PC-3 (cell line): ENCODE results near the gene CCNY. TPM values are rescaled to one million over a fixed set of nuclear protein-coding genes. Genes with fewer than 3 reads are reported as not detected.
A peak's percentile ranks its signal among the peaks of the same experiment; 100 is the strongest.

Experiments used
- ATAC-seq: fragments of 200-7000 bp; cut with Tn5 transposase; 2 replicates; pipeline ENCODE4 v1.9.1; 2020; ENCODE audit warnings: mild to moderate bottlenecking, moderate library complexity
- BruUV-seq: library from RNA; stranded (reverse); fragments of 400-500 nt; replicated peaks from 2 replicates; lab custom pipeline; 2021; lab: Mats Ljungman, UMichigan
- CTCF ChIA-PET: fragments of 300-600 bp; sonication (Branson Sonifier 250); formaldehyde crosslinking; loops from one replicate; lab custom pipeline; 2022; ENCODE audit warnings: antibody characterized with exemption; lab: Charles Lee
- POLR2A ChIA-PET: fragments of 300-600 bp; sonication (Branson Sonifier 250); formaldehyde crosslinking; loops from one replicate; lab custom pipeline; 2022; ENCODE audit warnings: antibody characterized with exemption; ENCODE audit not compliant: unreplicated experiment; lab: Charles Lee
- DNase-seq: peaks from one replicate; pipeline ENCODE4 v3.0.0-alpha.2; 2015
- H2AFZ ChIP-seq: fragments of 300-600 bp; sonication (generic); 2 replicates; pipeline ENCODE4 v1.6.0; 2016; ENCODE audit warnings: antibody characterized with exemption, low read length
- H3F3A ChIP-seq: fragments of 300-600 bp; sonication (generic); one replicate; pipeline ENCODE4 v1.6.0; 2017; ENCODE audit warnings: antibody characterized with exemption, low read length, control low read depth, mild to moderate bottlenecking; ENCODE audit not compliant: unreplicated experiment
- H3K27ac ChIP-seq: fragments of 300-600 bp; sonication (generic); 2 replicates; pipeline ENCODE4 v1.5.1; 2016; ENCODE audit warnings: mild to moderate bottlenecking, low read length
- H3K27me3 ChIP-seq: fragments of 300-600 bp; sonication (generic); 2 replicates; pipeline ENCODE4 v1.6.1; 2016; ENCODE audit warnings: low read length, mixed read lengths
- H3K36me3 ChIP-seq: fragments of 300-600 bp; sonication (generic); 2 replicates; pipeline ENCODE4 v1.6.1; 2016; ENCODE audit warnings: low read depth, mixed run types, low read length, mixed read lengths
- H3K4me1 ChIP-seq: fragments of 300-600 bp; sonication (generic); 2 replicates; pipeline ENCODE4 v1.5.1; 2016; ENCODE audit warnings: low read length; ENCODE audit not compliant: insufficient read depth
- H3K4me2 ChIP-seq: fragments of 300-600 bp; sonication (generic); 2 replicates; pipeline ENCODE4 v1.6.0; 2016; ENCODE audit warnings: low read length
- H3K4me3 ChIP-seq: fragments of 300-600 bp; sonication (generic); 2 replicates; pipeline ENCODE4 v1.5.1; 2016; ENCODE audit warnings: mild to moderate bottlenecking, low read length, mixed read lengths
- H3K79me2 ChIP-seq: fragments of 300-600 bp; sonication (generic); 2 replicates; pipeline ENCODE4 v1.6.1; 2017; ENCODE audit warnings: low read length, mixed read lengths
- H3K9ac ChIP-seq: fragments of 300-600 bp; sonication (generic); 2 replicates; pipeline ENCODE4 v1.6.0; 2016; ENCODE audit warnings: mild to moderate bottlenecking, low read length
- H3K9me2 ChIP-seq: fragments of 300-600 bp; sonication (generic); replicated peaks from 2 replicates; pipeline ENCODE4 v1.6.1; 2016; ENCODE audit warnings: mixed run types, low read length, mixed read lengths
- H3K9me3 ChIP-seq: fragments of 300-600 bp; sonication (generic); 2 replicates; pipeline ENCODE4 v1.6.1; 2016; ENCODE audit warnings: low read length, mixed read lengths
- H4K20me1 ChIP-seq: fragments of 300-600 bp; sonication (generic); 2 replicates; pipeline ENCODE4 v1.6.1; 2016; ENCODE audit warnings: low read length, mixed read lengths
- EZH2 ChIP-seq: fragments of 300-600 bp; sonication (generic); IDR thresholded peaks from one replicate; pipeline ENCODE4 v1.6.1; 2017; ENCODE audit warnings: antibody characterized with exemption, mild to moderate bottlenecking, low read length; ENCODE audit not compliant: unreplicated experiment
- EZH2phosphoT487 ChIP-seq: fragments of 300-600 bp; sonication (generic); IDR thresholded peaks from 2 replicates; pipeline ENCODE4 v1.6.1; 2018; ENCODE audit warnings: mild to moderate bottlenecking, antibody characterized with exemption, low read length, borderline replicate concordance
- intact Hi-C: fragments of 100-400 bp; cut with micrococcal nuclease; formaldehyde crosslinking; loops from 2 replicates; pipeline ENCODE4 v1.9.0; 2023
- total RNA-seq: library from RNA; depleted of rRNA; stranded (reverse); fragments of >200 nt; gene quantifications from 2 replicates; pipeline ENCODE4 v1.2.3, GENCODE V29; 2014
- TF ChIP-seq, protein P1 (sequence below): fragments of 300-600 bp; sonication (generic); conservative IDR thresholded peaks from 2 replicates; pipeline ENCODE4 v1.5.1; 2017; ENCODE audit warnings: antibody characterized with exemption, low read depth, mild to moderate bottlenecking, low read length

Gene CCNY
- total RNA-seq, 1 experiment from 2014 or later = 146 TPM

GRCh38 chr10:35545878-35546590 is 209.7 kb downstream of the CCNY start:
- H3K4me2 ChIP-seq = peak overlapping the region; percentile 58
- peak overlapping the region; percentile 86 for H3K27ac ChIP-seq

DNA sequence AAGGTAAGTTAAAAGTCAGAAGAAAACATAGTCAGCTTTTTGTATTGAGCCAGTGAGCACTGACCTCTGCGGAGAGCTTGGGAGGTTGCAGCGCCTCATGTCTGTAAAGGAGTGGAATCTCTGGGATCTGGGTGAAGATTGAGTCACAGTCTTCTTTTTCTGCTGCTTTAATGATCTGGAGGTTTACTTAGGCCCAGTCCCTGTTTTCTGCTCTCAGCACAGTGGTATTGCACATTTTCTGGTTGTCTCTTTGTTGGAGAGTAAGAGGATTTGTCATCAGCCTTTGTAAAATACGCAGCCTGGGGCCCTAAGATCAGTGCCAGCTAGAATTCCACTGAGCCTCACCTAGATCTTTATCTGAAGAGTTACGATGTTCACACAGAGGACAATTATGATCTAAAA is 210.5 kb downstream of the CCNY start:
- POLR2A ChIA-PET = interaction anchor here (0.5 to 0.6 kb wide), 4 partner anchors 9 to 946 kb away, joined by 3 to 9 read pairs (median 4); no protein-coding TSS in a partner anchor
- peak overlapping the region; percentile 31; the same call in 1 of the 2 replicates for H3K4me3 ChIP-seq
- CTCF ChIA-PET = interaction anchor here (0.6 to 1.8 kb wide), 14 partner anchors 14 to 1334 kb away, joined by 3 to 15 read pairs (median 4); no protein-coding TSS in a partner anchor
- H3K4me2 ChIP-seq = peak overlapping the region; percentile 58
- DNase-seq = peak; percentile 100
- H3K9me2 ChIP-seq = no peaks in the 10 kb centered on the region
- no peaks in the 10 kb centered on the region for H4K20me1 ChIP-seq
- H2AFZ ChIP-seq = peak overlapping the region; percentile 34; the same call in 1 of the 2 replicates
- peaks cover 16% of the 10 kb centered on the region for H3F3A ChIP-seq
- no peaks in the 10 kb centered on the region for H3K9me3 ChIP-seq
- peak overlapping the region; percentile 60 for H3K9ac ChIP-seq
- H3K79me2 ChIP-seq = peaks cover 8% of the 10 kb centered on the region
- H3K36me3 ChIP-seq = peaks cover 18% of the 10 kb centered on the region
- intact Hi-C loops = loop anchor here (1.0 to 5.0 kb wide), 9 partner anchors 16 to 420 kb away; partner anchors contain the start of gene CREM
- BruUV-seq = no TSS peak
- TF ChIP-seq EZH2 = no peak
- TF ChIP-seq, protein P1, sequence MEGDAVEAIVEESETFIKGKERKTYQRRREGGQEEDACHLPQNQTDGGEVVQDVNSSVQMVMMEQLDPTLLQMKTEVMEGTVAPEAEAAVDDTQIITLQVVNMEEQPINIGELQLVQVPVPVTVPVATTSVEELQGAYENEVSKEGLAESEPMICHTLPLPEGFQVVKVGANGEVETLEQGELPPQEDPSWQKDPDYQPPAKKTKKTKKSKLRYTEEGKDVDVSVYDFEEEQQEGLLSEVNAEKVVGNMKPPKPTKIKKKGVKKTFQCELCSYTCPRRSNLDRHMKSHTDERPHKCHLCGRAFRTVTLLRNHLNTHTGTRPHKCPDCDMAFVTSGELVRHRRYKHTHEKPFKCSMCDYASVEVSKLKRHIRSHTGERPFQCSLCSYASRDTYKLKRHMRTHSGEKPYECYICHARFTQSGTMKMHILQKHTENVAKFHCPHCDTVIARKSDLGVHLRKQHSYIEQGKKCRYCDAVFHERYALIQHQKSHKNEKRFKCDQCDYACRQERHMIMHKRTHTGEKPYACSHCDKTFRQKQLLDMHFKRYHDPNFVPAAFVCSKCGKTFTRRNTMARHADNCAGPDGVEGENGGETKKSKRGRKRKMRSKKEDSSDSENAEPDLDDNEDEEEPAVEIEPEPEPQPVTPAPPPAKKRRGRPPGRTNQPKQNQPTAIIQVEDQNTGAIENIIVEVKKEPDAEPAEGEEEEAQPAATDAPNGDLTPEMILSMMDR = peak; percentile 78
- peak; percentile 93 for ATAC-seq
- peaks cover 42% of the 10 kb centered on the region for H3K4me1 ChIP-seq
- H3K27me3 ChIP-seq = no peaks in the 10 kb centered on the region
- peak overlapping the region; percentile 86 for H3K27ac ChIP-seq

More at GRCh38 chr10:35545878-35546590, 209.7 kb downstream of the CCNY start:
- DNase-seq (peak; percentile 81), ATAC-seq (peak; percentile 30)
- ChIA-PET CTCF (interaction anchor here (0.6 to 1.8 kb wide), 10 partner anchors 14 to 425 kb away, joined by 3 to 15 read pairs (median 4); no protein-coding TSS in a partner anchor), POLR2A (interaction anchor here (0.9 kb wide), 1 partner anchor 123 kb away, joined by 5 read pairs; no protein-coding TSS in a partner anchor)
- BruUV-seq = TSS peak; percentile 15
- TF ChIP-seq EZH2 = no peak
- TF ChIP-seq, protein P1 = no peak
- TF ChIP-seq EZH2phosphoT487 = no peak
- Histone ChIP-seq H3K4me3 (peak overlapping the region; percentile 2; the same call in 1 of the 2 replicates), H3K79me2 (peaks cover 8% of the 10 kb centered on the region), H2AFZ (no peak overlapping the region), H3K9me2 (no peaks in the 10 kb centered on the region), H3K27me3 (no peaks in the 10 kb centered on the region), H3K9me3 (no peaks in the 10 kb centered on the region), H3F3A (peaks cover 16% of the 10 kb centered on the region), H3K36me3 (peaks cover 24% of the 10 kb centered on the region), H3K4me1 (peaks cover 42% of the 10 kb centered on the region), H3K9ac (peak overlapping the region; percentile 59), H4K20me1 (no peaks in the 10 kb centered on the region)
- intact Hi-C loops = loop anchor here (5.0 kb wide), 1 partner anchor 419 kb away; the partner anchor contains the start of gene CREM
